Sigmoid colon (tissue), 4 donors: ENCODE data around the gene TENM3.

Experiments
- EP300 ChIP-seq, 4 donors: sonication (generic); formaldehyde crosslinking; IDR thresholded peaks; one replicate each; pipeline ENCODE4 v1.6.1; 2017; ENCODE audit warnings: antibody characterized with exemption in 4 of 4
- POLR2A ChIP-seq, 2 donors: fragments of 450-650 bp; IDR thresholded peaks; one replicate each; pipeline ENCODE4 v1.6.1; 2016; ENCODE audit warnings: antibody characterized with exemption in 2 of 2, mild to moderate bottlenecking in 2 of 2, moderate library complexity in 2 of 2
- TF ChIP-seq, protein P1 (sequence below), 4 experiments: fragments of 450-650 bp in 3 of 4; fragments of 200-600 bp in 1 of 4; IDR thresholded peaks; one replicate each; pipeline ENCODE4 v1.5.1; 2016 to 2019; ENCODE audit warnings: antibody characterized with exemption in 4 of 4, mild to moderate bottlenecking in 3 of 4, moderate library complexity in 2 of 4

DNA sequence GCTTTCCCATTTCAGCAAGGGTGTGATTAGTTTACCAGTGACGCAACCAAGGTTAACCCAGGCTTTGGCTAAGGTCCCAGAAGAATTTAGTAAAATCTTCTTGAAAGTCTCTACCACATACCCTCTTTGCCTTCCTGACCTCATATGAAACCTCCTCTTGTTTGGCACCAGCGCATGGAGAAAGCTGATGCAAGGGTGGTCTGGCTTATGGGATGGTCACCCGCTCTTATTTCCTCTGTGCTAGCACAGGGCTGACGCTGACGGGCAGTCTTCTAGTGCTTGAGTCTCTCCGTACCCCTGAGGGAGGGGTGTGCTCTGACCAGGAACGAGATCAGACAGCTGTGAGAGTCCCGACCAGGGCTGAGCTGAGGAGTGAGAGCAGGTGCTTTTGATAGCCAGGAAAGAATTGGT, 137.6 kb downstream of the TENM3 start:
- TF ChIP-seq, protein P1, sequence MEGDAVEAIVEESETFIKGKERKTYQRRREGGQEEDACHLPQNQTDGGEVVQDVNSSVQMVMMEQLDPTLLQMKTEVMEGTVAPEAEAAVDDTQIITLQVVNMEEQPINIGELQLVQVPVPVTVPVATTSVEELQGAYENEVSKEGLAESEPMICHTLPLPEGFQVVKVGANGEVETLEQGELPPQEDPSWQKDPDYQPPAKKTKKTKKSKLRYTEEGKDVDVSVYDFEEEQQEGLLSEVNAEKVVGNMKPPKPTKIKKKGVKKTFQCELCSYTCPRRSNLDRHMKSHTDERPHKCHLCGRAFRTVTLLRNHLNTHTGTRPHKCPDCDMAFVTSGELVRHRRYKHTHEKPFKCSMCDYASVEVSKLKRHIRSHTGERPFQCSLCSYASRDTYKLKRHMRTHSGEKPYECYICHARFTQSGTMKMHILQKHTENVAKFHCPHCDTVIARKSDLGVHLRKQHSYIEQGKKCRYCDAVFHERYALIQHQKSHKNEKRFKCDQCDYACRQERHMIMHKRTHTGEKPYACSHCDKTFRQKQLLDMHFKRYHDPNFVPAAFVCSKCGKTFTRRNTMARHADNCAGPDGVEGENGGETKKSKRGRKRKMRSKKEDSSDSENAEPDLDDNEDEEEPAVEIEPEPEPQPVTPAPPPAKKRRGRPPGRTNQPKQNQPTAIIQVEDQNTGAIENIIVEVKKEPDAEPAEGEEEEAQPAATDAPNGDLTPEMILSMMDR (IDR thresholded peaks at IDR 0.05): no peak
- TF ChIP-seq POLR2A (IDR thresholded peaks at IDR 0.05) (no peak), EP300 (IDR thresholded peaks at IDR 0.05) (no peak)
